Omental fat pad (tissue), 4 donors: Measurements from ENCODE around the gene PRRT2. TPM values are rescaled to one million over a fixed set of nuclear protein-coding genes. Genes with fewer than 3 reads are reported as not detected.
"Not testable (repeated sequence)": the region's sequence is repeated elsewhere in the genome, so short reads cannot be mapped to it uniquely, and the experiment has no call there.

ENCODE experiments used
- ATAC-seq: fragments of 150-250 bp; one replicate; pipeline ENCODE4 v1.9.1; 2016; ENCODE audit warnings: mild to moderate bottlenecking, moderate library complexity; ENCODE audit not compliant: low FRiP score
- DNase-seq: peaks from one replicate; pipeline ENCODE4 v3.0.0-alpha.2; 2019; ENCODE audit warnings: low spot score
- total RNA-seq, 4 donors: library from RNA; depleted of rRNA; stranded (reverse); fragments of >200 nt; gene quantifications; one replicate each; pipeline ENCODE4 v1.1.0, GENCODE V29; 2016
- TF ChIP-seq, protein P1 (sequence below), 3 donors: fragments of 450-650 bp; IDR thresholded peaks; one replicate each; pipeline ENCODE4 v1.5.1; 2016 to 2017; ENCODE audit warnings: antibody characterized with exemption in 3 of 3, mild to moderate bottlenecking in 3 of 3, moderate library complexity in 2 of 3

PRRT2 gene
- total RNA-seq, 4 donors from 2014 or later = 0.28 to 9.8 (median 1.0) TPM

DNA sequence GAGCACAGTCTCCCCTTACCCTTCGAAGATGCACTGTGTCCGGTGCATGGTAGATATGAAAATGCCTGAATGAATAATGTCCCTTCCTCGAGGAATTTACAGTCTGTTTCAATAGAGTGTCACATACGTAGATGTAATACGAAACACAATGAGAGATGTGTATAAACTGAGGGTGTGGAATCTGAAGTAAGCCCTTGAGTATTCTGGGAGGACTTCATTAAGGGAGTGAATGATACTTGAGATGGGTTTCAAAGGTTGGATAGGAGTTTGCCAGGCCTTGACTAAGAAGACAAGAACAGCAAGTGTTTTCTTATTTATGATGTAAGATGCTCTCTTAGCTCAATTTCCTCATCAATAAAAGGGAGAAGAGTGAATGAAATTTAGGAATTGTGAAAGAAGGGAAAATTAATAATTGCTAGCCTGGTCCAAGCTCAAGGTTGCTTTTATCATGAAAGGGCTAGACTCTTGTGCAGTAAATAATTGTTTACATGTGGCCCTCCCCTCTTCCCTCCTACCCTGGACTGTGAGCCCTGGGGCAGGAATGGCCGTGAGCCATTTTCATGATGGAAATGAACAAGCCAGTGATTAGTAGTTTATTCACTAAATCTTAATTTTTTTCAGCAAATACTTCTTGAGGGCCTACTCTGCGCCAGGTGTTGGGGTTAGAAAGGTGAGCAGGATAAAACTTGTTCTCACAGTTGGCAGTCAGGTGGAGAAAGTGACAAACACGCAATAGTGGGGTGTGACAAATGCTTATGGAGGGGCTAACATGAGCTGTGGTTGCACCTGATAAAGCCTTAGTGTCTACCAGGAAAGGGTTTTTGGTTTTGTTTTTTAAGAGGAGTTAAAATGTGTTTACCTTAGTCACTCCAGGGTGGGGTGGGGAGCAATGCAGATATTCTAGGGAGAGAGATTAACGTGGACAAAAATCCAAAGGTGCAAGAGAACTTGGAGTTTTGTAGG lies 19.9 kb upstream of the PRRT2 start:
- no peak for DNase-seq
- TF ChIP-seq, protein P1, sequence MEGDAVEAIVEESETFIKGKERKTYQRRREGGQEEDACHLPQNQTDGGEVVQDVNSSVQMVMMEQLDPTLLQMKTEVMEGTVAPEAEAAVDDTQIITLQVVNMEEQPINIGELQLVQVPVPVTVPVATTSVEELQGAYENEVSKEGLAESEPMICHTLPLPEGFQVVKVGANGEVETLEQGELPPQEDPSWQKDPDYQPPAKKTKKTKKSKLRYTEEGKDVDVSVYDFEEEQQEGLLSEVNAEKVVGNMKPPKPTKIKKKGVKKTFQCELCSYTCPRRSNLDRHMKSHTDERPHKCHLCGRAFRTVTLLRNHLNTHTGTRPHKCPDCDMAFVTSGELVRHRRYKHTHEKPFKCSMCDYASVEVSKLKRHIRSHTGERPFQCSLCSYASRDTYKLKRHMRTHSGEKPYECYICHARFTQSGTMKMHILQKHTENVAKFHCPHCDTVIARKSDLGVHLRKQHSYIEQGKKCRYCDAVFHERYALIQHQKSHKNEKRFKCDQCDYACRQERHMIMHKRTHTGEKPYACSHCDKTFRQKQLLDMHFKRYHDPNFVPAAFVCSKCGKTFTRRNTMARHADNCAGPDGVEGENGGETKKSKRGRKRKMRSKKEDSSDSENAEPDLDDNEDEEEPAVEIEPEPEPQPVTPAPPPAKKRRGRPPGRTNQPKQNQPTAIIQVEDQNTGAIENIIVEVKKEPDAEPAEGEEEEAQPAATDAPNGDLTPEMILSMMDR (IDR thresholded peaks at IDR 0.05) = no peak

DNA sequence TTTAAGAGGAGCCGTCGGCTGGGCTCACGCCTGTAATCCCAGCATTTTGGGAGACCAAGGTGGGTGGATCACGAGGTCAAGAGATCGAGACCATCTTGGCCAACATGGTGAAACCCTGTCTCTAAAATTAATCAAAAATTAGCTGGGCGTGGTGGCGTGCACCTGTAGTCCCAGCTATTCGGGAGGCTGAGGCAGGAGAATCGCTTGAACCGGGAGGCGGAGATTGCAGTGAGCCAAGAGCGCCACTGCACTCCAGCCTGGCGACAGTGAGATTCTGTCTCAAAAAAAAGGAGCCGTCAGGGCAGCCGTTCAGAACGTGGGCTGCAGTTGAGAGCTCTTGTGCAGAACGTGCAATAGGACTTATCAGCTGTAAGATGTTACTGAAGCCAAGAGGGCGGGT lies 18.8 kb upstream of the PRRT2 start:
- not testable (repeated sequence) for DNase-seq, ATAC-seq

More for the DNA sequence above, 19.9 kb upstream of the PRRT2 start:
- no peak for ATAC-seq

GRCh38 chr16:29794231-29794710 lies 17.7 kb upstream of the PRRT2 start:
- ATAC-seq (no peak), DNase-seq (no peak)

GRCh38 chr16:29802416-29802935 lies 9.5 kb upstream of the PRRT2 start:
- no peak for ATAC-seq
- DNase-seq = no peak
- TF ChIP-seq, protein P1 (IDR thresholded peaks at IDR 0.05) = no peak

More at GRCh38 chr16:29794231-29794710, 17.7 kb upstream of the PRRT2 start:
- TF ChIP-seq, protein P1 (IDR thresholded peaks at IDR 0.05) = no peak

- DNase-seq = no peak
- TF ChIP-seq, protein P1 (IDR thresholded peaks at IDR 0.05) = no peak
- no peak for ATAC-seq
Measured at GRCh38 chr16:29804020-29804419, 8.0 kb upstream of the PRRT2 start.

- no peak for ATAC-seq
- DNase-seq = no peak
- TF ChIP-seq, protein P1 (IDR thresholded peaks at IDR 0.05) = no peak
Measured at GRCh38 chr16:29804455-29805231, 7.3 kb upstream of the PRRT2 start.
